HEK293 (cell line): ENCODE measurements around the gene RIMBP3C.

ENCODE experiments used
- BCL6B ChIP-seq: fragments of 450-650 bp; formaldehyde crosslinking; IDR thresholded peaks from 2 replicates; pipeline ENCODE4 v1.5.1; 2017; ENCODE audit warnings: missing biosample characterization, missing genetic modification characterization
- CTCF ChIP-seq: fragments of 450-650 bp; formaldehyde crosslinking; IDR thresholded peaks from 2 replicates; pipeline ENCODE4 v1.5.1; 2016; ENCODE audit warnings: missing biosample characterization, missing genetic modification characterization
- GLIS2 ChIP-seq: fragments of 450-650 bp; formaldehyde crosslinking; IDR thresholded peaks from 2 replicates; pipeline ENCODE4 v1.5.1; 2016; ENCODE audit warnings: missing biosample characterization, missing genetic modification characterization
- KLF10 ChIP-seq: fragments of 450-650 bp; IDR thresholded peaks from 2 replicates; pipeline ENCODE4 v1.5.1; 2018; ENCODE audit warnings: missing biosample characterization, mild to moderate bottlenecking, missing genetic modification characterization
- SCRT2 ChIP-seq: fragments of 450-650 bp; formaldehyde crosslinking; IDR thresholded peaks from 2 replicates; pipeline ENCODE4 v1.5.1; 2016; ENCODE audit warnings: missing biosample characterization, missing genetic modification characterization
- SP3 ChIP-seq: fragments of 450-650 bp; formaldehyde crosslinking; IDR thresholded peaks from 2 replicates; pipeline ENCODE4 v1.5.1; 2016; ENCODE audit warnings: missing biosample characterization, missing genetic modification characterization
- YY2 ChIP-seq: fragments of 450-650 bp; formaldehyde crosslinking; IDR thresholded peaks from 2 replicates; pipeline ENCODE4 v1.5.1; 2016; ENCODE audit warnings: missing biosample characterization, missing genetic modification characterization
- ZNF148 ChIP-seq: fragments of 450-650 bp; formaldehyde crosslinking; IDR thresholded peaks from 2 replicates; pipeline ENCODE4 v1.5.0; 2017; ENCODE audit warnings: missing biosample characterization, missing genetic modification characterization, borderline replicate concordance
- ZNF214 ChIP-seq: fragments of 450-650 bp; formaldehyde crosslinking; IDR thresholded peaks from 2 replicates; pipeline ENCODE4 v1.5.1; 2017; ENCODE audit warnings: missing biosample characterization, mild to moderate bottlenecking, missing genetic modification characterization, borderline replicate concordance
- ZNF23 ChIP-seq: fragments of 450-650 bp; formaldehyde crosslinking; IDR thresholded peaks from 2 replicates; pipeline ENCODE4 v1.5.1; 2016; ENCODE audit warnings: missing biosample characterization, missing genetic modification characterization, borderline replicate concordance
- ZNF302 ChIP-seq: fragments of 450-650 bp; formaldehyde crosslinking; IDR thresholded peaks from 2 replicates; pipeline ENCODE4 v1.5.1; 2016; ENCODE audit warnings: missing biosample characterization, missing genetic modification characterization, low read depth
- ZNF350 ChIP-seq: fragments of 450-650 bp; formaldehyde crosslinking; IDR thresholded peaks from 2 replicates; pipeline ENCODE4 v1.5.0; 2017; ENCODE audit warnings: missing biosample characterization, mild to moderate bottlenecking, missing genetic modification characterization
- ZNF423 ChIP-seq: fragments of 450-650 bp; formaldehyde crosslinking; IDR thresholded peaks from 2 replicates; pipeline ENCODE4 v1.5.1; 2016; ENCODE audit warnings: missing biosample characterization, missing genetic modification characterization
- ZNF510 ChIP-seq: fragments of 450-650 bp; formaldehyde crosslinking; IDR thresholded peaks from 2 replicates; pipeline ENCODE4 v1.5.1; 2018; ENCODE audit warnings: mild to moderate bottlenecking, missing genetic modification characterization, missing biosample characterization; ENCODE audit not compliant: insufficient replicate concordance
- ZNF530 ChIP-seq: fragments of 450-650 bp; formaldehyde crosslinking; IDR thresholded peaks from 2 replicates; pipeline ENCODE4 v1.5.1; 2016; ENCODE audit warnings: low read depth, missing biosample characterization, missing genetic modification characterization
- ZNF555 ChIP-seq: fragments of 450-650 bp; formaldehyde crosslinking; conservative IDR thresholded peaks from 2 replicates; pipeline ENCODE4 v1.5.1; 2017; ENCODE audit warnings: missing biosample characterization, mild to moderate bottlenecking, missing genetic modification characterization, inconsistent platforms
- ZNF560 ChIP-seq: fragments of 450-650 bp; formaldehyde crosslinking; IDR thresholded peaks from 2 replicates; pipeline ENCODE4 v1.5.1; 2017; ENCODE audit warnings: missing biosample characterization, missing genetic modification characterization, borderline replicate concordance
- ZNF645 ChIP-seq: fragments of 450-650 bp; formaldehyde crosslinking; IDR thresholded peaks from 2 replicates; pipeline ENCODE4; 2016; ENCODE audit warnings: missing biosample characterization, missing genetic modification characterization
- ZSCAN30 ChIP-seq: fragments of 450-650 bp; IDR thresholded peaks from 2 replicates; pipeline ENCODE4 v1.5.1; 2018; ENCODE audit warnings: missing biosample characterization, mild to moderate bottlenecking, missing genetic modification characterization, moderate library complexity
- ZSCAN4 ChIP-seq: fragments of 450-650 bp; formaldehyde crosslinking; IDR thresholded peaks from 2 replicates; pipeline ENCODE4 v1.5.1; 2017; ENCODE audit warnings: missing biosample characterization, missing genetic modification characterization
- TF ChIP-seq, protein P1 (sequence below): fragments of 450-650 bp; formaldehyde crosslinking; IDR thresholded peaks from 2 replicates; pipeline ENCODE4 v1.5.1; 2016; ENCODE audit warnings: missing biosample characterization, missing genetic modification characterization
- TF ChIP-seq, protein P2 (sequence below): fragments of 450-650 bp; formaldehyde crosslinking; IDR thresholded peaks from 2 replicates; pipeline ENCODE4 v1.5.1; 2016; ENCODE audit warnings: missing biosample characterization, missing genetic modification characterization
- TF ChIP-seq, protein P3 (sequence below): fragments of 450-650 bp; formaldehyde crosslinking; IDR thresholded peaks from 2 replicates; pipeline ENCODE4 v1.5.1; 2016; ENCODE audit warnings: missing biosample characterization, missing genetic modification characterization

Gene RIMBP3C

GRCh38 chr22:21567456-21568346 lies 16.4 kb upstream of the RIMBP3C start, which contains the start of gene UBE2L3 (continued):
- TF ChIP-seq, protein P1, sequence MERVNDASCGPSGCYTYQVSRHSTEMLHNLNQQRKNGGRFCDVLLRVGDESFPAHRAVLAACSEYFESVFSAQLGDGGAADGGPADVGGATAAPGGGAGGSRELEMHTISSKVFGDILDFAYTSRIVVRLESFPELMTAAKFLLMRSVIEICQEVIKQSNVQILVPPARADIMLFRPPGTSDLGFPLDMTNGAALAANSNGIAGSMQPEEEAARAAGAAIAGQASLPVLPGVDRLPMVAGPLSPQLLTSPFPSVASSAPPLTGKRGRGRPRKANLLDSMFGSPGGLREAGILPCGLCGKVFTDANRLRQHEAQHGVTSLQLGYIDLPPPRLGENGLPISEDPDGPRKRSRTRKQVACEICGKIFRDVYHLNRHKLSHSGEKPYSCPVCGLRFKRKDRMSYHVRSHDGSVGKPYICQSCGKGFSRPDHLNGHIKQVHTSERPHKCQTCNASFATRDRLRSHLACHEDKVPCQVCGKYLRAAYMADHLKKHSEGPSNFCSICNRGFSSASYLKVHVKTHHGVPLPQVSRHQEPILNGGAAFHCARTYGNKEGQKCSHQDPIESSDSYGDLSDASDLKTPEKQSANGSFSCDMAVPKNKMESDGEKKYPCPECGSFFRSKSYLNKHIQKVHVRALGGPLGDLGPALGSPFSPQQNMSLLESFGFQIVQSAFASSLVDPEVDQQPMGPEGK (tag by site-specific recombination): peak; percentile 99
- TF ChIP-seq CTCF (no peak), ZNF510 (tag by site-specific recombination) (no peak), YY2 (tag by site-specific recombination) (peak; percentile 89), ZNF560 (tag by site-specific recombination) (no peak), ZNF350 (tag by site-specific recombination) (no peak), SP3 (tag by site-specific recombination) (peak; percentile 89), ZSCAN4 (tag by site-specific recombination) (0 out of 2 replicates have a peak, but pooled peaks have one; percentile 28), GLIS2 (tag by site-specific recombination) (peak; percentile 55; the same call in 1 of the 2 replicates), ZNF555 (tag by site-specific recombination) (no peak), ZNF23 (tag by site-specific recombination) (no peak), ZNF423 (tag by site-specific recombination) (no peak), ZNF302 (tag by site-specific recombination) (no peak), BCL6B (tag by site-specific recombination) (no peak), SCRT2 (tag by site-specific recombination) (no peak), ZNF645 (tag by site-specific recombination) (no peak), ZNF530 (tag by site-specific recombination) (no peak), ZSCAN30 (tag by site-specific recombination) (peak; percentile 91; the same call in 1 of the 2 replicates), ZNF148 (no peak; the same call in 1 of the 2 replicates), KLF10 (tag by site-specific recombination) (peak; percentile 40; the same call in 1 of the 2 replicates), ZNF214 (tag by site-specific recombination) (no peak)
- TF ChIP-seq, protein P2, sequence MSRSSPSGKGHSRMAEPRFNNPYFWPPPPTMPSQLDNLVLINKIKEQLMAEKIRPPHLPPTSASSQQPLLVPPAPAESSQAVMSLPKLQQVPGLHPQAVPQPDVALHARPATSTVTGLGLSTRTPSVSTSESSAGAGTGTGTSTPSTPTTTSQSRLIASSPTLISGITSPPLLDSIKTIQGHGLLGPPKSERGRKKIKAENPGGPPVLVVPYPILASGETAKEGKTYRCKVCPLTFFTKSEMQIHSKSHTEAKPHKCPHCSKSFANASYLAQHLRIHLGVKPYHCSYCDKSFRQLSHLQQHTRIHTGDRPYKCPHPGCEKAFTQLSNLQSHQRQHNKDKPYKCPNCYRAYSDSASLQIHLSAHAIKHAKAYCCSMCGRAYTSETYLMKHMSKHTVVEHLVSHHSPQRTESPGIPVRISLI (tag by site-specific recombination): no peak
- TF ChIP-seq, protein P3, sequence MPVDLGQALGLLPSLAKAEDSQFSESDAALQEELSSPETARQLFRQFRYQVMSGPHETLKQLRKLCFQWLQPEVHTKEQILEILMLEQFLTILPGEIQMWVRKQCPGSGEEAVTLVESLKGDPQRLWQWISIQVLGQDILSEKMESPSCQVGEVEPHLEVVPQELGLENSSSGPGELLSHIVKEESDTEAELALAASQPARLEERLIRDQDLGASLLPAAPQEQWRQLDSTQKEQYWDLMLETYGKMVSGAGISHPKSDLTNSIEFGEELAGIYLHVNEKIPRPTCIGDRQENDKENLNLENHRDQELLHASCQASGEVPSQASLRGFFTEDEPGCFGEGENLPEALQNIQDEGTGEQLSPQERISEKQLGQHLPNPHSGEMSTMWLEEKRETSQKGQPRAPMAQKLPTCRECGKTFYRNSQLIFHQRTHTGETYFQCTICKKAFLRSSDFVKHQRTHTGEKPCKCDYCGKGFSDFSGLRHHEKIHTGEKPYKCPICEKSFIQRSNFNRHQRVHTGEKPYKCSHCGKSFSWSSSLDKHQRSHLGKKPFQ (tag by site-specific recombination): no peak
